Right lobe of liver (tissue), 4 donors: Measurements from ENCODE around the gene GPR89B.
"Not testable (repeated sequence)": the region's sequence is repeated elsewhere in the genome, so short reads cannot be mapped to it uniquely, and the experiment has no call there.

Experiments
- POLR2A ChIP-seq: fragments of 450-650 bp; IDR thresholded peaks from one replicate; pipeline ENCODE4 v1.6.1; 2017; ENCODE audit warnings: antibody characterized with exemption, mild to moderate bottlenecking
- TF ChIP-seq, protein P1 (sequence below), 4 donors: fragments of 200-600 bp in 3 of 4; fragments of 450-650 bp in 1 of 4; IDR thresholded peaks; one replicate each; pipeline versions ENCODE4 v1.5.1 to v1.8.0; 2016 to 2022; ENCODE audit warnings: antibody characterized with exemption in 4 of 4, mild to moderate bottlenecking in 2 of 4
- donor health status: DM: no; HTN: no; CAD: no.
- donor health status: DM: no; HTN: no; CAD: no.
- donor health status: DM: no; HTN: yes; CAD: no.

DNA sequence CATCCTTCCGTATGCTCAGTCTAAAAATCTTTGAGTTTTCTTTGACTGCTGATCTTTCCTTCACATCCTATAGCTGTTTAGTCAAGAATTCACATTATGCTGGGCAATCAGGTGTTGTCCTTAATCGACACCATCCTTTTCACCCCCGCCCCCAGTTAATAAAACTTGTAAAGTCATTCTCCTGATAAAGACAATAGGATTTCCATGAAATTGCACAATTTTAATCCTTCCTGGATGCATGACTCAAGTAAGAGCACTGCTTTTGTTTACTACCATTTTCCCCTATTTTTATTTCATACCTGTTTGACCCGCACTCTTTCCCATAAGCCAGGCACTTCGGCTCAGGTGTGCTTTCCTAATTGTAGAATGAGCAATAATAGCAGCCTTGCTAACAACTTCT is 96.7 kb downstream of the GPR89B start:
- not testable (repeated sequence) for TF ChIP-seq POLR2A
- TF ChIP-seq, protein P1, sequence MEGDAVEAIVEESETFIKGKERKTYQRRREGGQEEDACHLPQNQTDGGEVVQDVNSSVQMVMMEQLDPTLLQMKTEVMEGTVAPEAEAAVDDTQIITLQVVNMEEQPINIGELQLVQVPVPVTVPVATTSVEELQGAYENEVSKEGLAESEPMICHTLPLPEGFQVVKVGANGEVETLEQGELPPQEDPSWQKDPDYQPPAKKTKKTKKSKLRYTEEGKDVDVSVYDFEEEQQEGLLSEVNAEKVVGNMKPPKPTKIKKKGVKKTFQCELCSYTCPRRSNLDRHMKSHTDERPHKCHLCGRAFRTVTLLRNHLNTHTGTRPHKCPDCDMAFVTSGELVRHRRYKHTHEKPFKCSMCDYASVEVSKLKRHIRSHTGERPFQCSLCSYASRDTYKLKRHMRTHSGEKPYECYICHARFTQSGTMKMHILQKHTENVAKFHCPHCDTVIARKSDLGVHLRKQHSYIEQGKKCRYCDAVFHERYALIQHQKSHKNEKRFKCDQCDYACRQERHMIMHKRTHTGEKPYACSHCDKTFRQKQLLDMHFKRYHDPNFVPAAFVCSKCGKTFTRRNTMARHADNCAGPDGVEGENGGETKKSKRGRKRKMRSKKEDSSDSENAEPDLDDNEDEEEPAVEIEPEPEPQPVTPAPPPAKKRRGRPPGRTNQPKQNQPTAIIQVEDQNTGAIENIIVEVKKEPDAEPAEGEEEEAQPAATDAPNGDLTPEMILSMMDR (IDR thresholded peaks at IDR 0.05), result not testable (repeated sequence)
